T-cell (primary cell): ENCODE data around the gene RHBDD3. TPM values are rescaled to one million over a fixed set of nuclear protein-coding genes. Genes with fewer than 3 reads are reported as not detected.

ENCODE experiments used
- ATAC-seq, 4 experiments: fragments of 200-7000 bp in 3 of 4; fragments of 150-1000 bp in 1 of 4; cut with Tn5 transposase; replicated peaks in 1 of 4; 1 replicate in 3 of 4; 2 replicates in 1 of 4; pipeline ENCODE4 v1.10.0; 2021; ENCODE audit warnings: moderate library complexity in 3 of 4, mild to moderate bottlenecking in 2 of 4, moderate number of reproducible peaks in 1 of 4
- CTCF ChIA-PET, 2 donors: fragments of 300-600 bp; sonication (Branson Sonifier 250); formaldehyde crosslinking; loops; one replicate each; lab custom pipeline; 2022; ENCODE audit warnings: antibody characterized with exemption in 2 of 2; lab: Charles Lee
- POLR2A ChIA-PET, 2 donors: fragments of 300-600 bp; sonication (Branson Sonifier 250); formaldehyde crosslinking; loops; one replicate each; lab custom pipeline; 2022; ENCODE audit warnings: antibody characterized with exemption in 2 of 2; lab: Charles Lee
- DNase-seq, 35 experiments: peaks; one replicate each; pipeline versions ENCODE4 v3.0.0 to v3.0.0-alpha.2; 2013 to 2023
- H3K27ac ChIP-seq: one replicate; pipeline ENCODE4 v1.5.1; 2013; ENCODE audit warnings: low read length
- H3K27me3 ChIP-seq, 2 experiments: replicated peaks in 1 of 2; 1 replicate in 1 of 2; 2 replicates in 1 of 2; pipeline versions ENCODE4 v1.6.1 to v1.7.0; 2013; ENCODE audit warnings: low read length in 1 of 2, mixed read lengths in 1 of 2; ENCODE audit not compliant: control insufficient read depth in 2 of 2, insufficient read depth in 2 of 2; ENCODE audit errors: extremely low read depth in 1 of 2
- H3K36me3 ChIP-seq, 2 donors: 1 replicate in 1 of 2; 2 replicates in 1 of 2; pipeline versions ENCODE4 v1.6.1 to v1.7.0; 2013; ENCODE audit warnings: low read length in 1 of 2; ENCODE audit not compliant: control insufficient read depth in 2 of 2, insufficient read depth in 1 of 2; ENCODE audit errors: extremely low read depth in 1 of 2
- H3K4me1 ChIP-seq, 2 experiments: 1 replicate in 1 of 2; 2 replicates in 1 of 2; pipeline versions ENCODE4 v1.6.1 to v1.7.0; 2013; ENCODE audit warnings: low read length in 2 of 2, mixed read lengths in 1 of 2; ENCODE audit not compliant: insufficient read depth in 2 of 2, control insufficient read depth in 1 of 2; ENCODE audit errors: extremely low read depth in 1 of 2
- H3K4me3 ChIP-seq, 2 donors: 1 replicate in 1 of 2; 2 replicates in 1 of 2; pipeline versions ENCODE4 v1.5.1 to v1.7.0; 2013; ENCODE audit warnings: mild to moderate bottlenecking in 2 of 2, low read length in 1 of 2, moderate library complexity in 1 of 2; ENCODE audit not compliant: control insufficient read depth in 1 of 2; ENCODE audit errors: extremely low read depth in 1 of 2
- H3K9me3 ChIP-seq: 2 replicates; pipeline ENCODE4 v1.7.0; 2013
- H3K27ac Mint-ChIP-seq, 2 donors: one replicate each; pipeline ENCODE4 v1.8.0; 2020 to 2021; ENCODE audit warnings: mild to moderate bottlenecking in 2 of 2, mixed read lengths in 2 of 2
- H3K27me3 Mint-ChIP-seq, 2 donors: one replicate each; pipeline ENCODE4 v1.8.0; 2021 to 2022; ENCODE audit warnings: mixed read lengths in 2 of 2
- H3K36me3 Mint-ChIP-seq: one replicate; pipeline ENCODE4 v1.8.0; 2021; ENCODE audit warnings: mixed read lengths
- H3K4me1 Mint-ChIP-seq, 3 donors: one replicate each; pipeline ENCODE4 v1.8.0; 2020 to 2022; ENCODE audit warnings: mixed read lengths in 3 of 3, mild to moderate bottlenecking in 1 of 3
- H3K4me3 Mint-ChIP-seq, 3 donors: one replicate each; pipeline ENCODE4 v1.8.0; 2020 to 2022; ENCODE audit warnings: mild to moderate bottlenecking in 3 of 3, mixed read lengths in 3 of 3, moderate library complexity in 3 of 3
- H3K9me3 Mint-ChIP-seq, 3 donors: one replicate each; pipeline ENCODE4 v1.8.0; 2020 to 2022; ENCODE audit warnings: mixed read lengths in 3 of 3
- WGBS: methylation state at CpG from one replicate; pipeline ENCODE4 v1.1.5; 2013; ENCODE audit warnings: missing lambda C conversion rate; ENCODE audit not compliant: insufficient coverage; 5-methylcytosine and 5-hydroxymethylcytosine counted together
- total RNA-seq, 35 experiments: library from RNA in 6 of 35; stranded (reverse) in 6 of 35; fragments of 120-200 nt in 1 of 35; gene quantifications; one replicate each; pipeline versions ENCODE4 v1.2.1 to v1.2.4 and lab custom pipeline; 2013 to 2026

Gene RHBDD3
- total RNA-seq, 5 donors from 2014 or later (not counting 1 experiment from before 2014, with no cell fraction given) = 14.1 to 25.4 (median 22.1) TPM

DNA sequence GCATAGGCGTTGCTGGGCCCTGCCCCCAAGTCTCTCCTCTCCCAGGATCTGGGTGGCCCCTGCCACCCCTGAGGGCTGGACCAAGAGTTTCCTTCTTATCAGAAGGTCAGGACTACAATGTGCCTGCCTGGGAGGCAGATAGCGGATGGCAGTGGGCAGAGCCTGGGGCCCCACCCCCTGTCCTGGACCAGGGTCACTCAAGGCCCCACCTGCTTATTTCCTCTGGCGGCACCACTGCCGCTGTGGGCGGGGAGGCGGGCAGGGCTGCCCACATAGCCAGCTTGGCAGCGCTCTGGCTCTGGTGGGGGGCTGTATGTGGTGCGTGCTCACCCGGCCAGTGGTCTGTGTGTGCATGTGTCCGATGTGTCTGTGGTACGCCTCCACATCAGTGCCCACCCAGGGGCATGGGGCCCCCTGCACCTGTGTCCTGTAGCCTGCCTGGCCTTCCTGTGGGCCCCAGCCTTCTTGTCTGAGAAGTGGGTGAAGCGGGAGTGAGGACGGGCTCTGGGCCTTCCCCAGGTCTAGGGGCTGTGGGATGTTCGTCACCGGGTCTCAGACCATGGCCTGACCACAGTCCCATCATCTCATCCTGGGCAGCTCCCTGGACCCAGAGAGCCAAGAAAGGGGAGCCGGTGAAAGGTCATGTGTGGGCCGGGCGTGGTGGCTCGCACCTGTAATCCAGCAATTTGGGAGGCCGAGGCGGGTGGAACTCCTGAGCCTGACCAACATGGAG is 41.7 kb upstream of the RHBDD3 start:
- Mint-ChIP-seq H3K27ac (no peak overlapping the region), H3K27me3 (peaks cover 36 to 53% of the 10 kb centered on the region in 2 donors), H3K4me1 (peaks cover 14 to 45% (median 22%) of the 10 kb centered on the region in 3 donors), H3K36me3 (no peaks in the 10 kb centered on the region), H3K4me3 (peak overlapping the region in 1 of 3 donors; percentile 3), H3K9me3 (no peaks in the 10 kb centered on the region)
- Histone ChIP-seq H3K4me1 (peaks cover 0 to 57% of the 10 kb centered on the region in 2 experiments), H3K27ac (no peak overlapping the region), H3K27me3 (peaks cover 7 to 71% of the 10 kb centered on the region in 2 experiments), H3K36me3 (no peaks in the 10 kb centered on the region), H3K9me3 (no peaks in the 10 kb centered on the region), H3K4me3 (no peak overlapping the region)
- CTCF ChIA-PET = no interaction called here
- POLR2A ChIA-PET = no interaction called here
- ATAC-seq (no peak), DNase-seq (no peak)
- 83% methylated on average over 15 of the region's 21 CpGs for WGBS

- 48% methylated on average over 12 of the region's 13 CpGs for whole genome bisulfite sequencing
- Mint-ChIP-seq H3K27me3 (peaks cover 29 to 47% of the 10 kb centered on the region in 2 donors), H3K36me3 (no peaks in the 10 kb centered on the region), H3K4me3 (peak overlapping the region; percentile 3 to 37 (median 11)), H3K9me3 (no peaks in the 10 kb centered on the region), H3K4me1 (peaks cover 7 to 38% (median 15%) of the 10 kb centered on the region in 3 donors), H3K27ac (no peak overlapping the region)
- POLR2A ChIA-PET = no interaction called here
- Histone ChIP-seq H3K4me1 (peaks cover 0 to 50% of the 10 kb centered on the region in 2 experiments), H3K27ac (no peak overlapping the region), H3K27me3 (peaks cover 2 to 70% of the 10 kb centered on the region in 2 experiments), H3K9me3 (no peaks in the 10 kb centered on the region), H3K4me3 (no peak overlapping the region), H3K36me3 (no peaks in the 10 kb centered on the region)
- peak in 16 of 35 experiments; percentile 27 to 46 (median 32) for DNase-seq
- CTCF ChIA-PET = no interaction called here
- ATAC-seq = peak; percentile 31 to 55 (median 44)
These were observed 41.0 kb upstream of the RHBDD3 start for GRCh38 chr22:29308791-29309262.

DNA sequence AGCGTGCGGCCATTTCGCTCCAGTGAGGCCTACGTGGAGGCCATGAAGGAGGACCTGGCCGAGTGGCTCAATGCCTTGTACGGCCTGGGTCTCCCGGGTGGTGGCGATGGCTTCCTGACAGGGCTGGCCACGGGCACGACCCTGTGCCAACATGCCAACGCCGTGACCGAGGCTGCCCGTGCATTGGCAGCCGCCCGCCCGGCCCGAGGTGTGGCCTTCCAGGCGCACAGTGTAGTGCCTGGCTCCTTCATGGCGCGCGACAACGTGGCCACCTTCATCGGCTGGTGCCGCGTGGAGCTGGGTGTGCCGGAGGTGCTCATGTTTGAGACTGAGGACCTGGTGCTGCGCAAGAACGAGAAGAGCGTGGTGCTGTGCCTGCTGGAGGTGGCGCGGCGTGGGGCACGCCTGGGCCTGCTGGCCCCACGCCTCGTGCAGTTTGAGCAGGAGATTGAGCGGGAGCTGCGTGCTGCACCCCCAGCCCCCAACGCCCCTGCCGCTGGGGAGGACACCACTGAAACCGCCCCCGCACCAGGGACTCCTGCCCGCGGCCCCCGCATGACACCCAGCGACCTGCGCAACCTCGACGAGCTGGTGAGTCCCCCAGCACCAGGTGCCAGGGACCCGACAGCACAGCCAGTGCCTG is 40.5 kb upstream of the RHBDD3 start:
- DNase-seq = no peak
- ChIA-PET POLR2A (no interaction called here), CTCF (no interaction called here)
- H3K36me3 ChIP-seq = no peaks in the 10 kb centered on the region
- Mint-ChIP-seq H3K4me1 (peaks cover 4 to 34% (median 12%) of the 10 kb centered on the region in 3 donors), H3K27ac (no peak overlapping the region), H3K9me3 (no peaks in the 10 kb centered on the region), H3K36me3 (no peaks in the 10 kb centered on the region), H3K4me3 (peak overlapping the region in 2 of 3 donors; percentile 11 to 37), H3K27me3 (peaks cover 25 to 41% of the 10 kb centered on the region in 2 donors)
- peaks cover 0 to 65% of the 10 kb centered on the region in 2 experiments for H3K27me3 ChIP-seq
- no peak overlapping the region for H3K27ac ChIP-seq
- H3K9me3 ChIP-seq = no peaks in the 10 kb centered on the region
- no peak for ATAC-seq
- peaks cover 0 to 46% of the 10 kb centered on the region in 2 experiments for H3K4me1 ChIP-seq
- no peak overlapping the region for H3K4me3 ChIP-seq
- WGBS = 94% methylated on average over 48 of the region's 50 CpGs

- Mint-ChIP-seq H3K4me1 (peaks cover 4 to 29% (median 12%) of the 10 kb centered on the region in 3 donors), H3K9me3 (no peaks in the 10 kb centered on the region), H3K27ac (no peak overlapping the region), H3K4me3 (peak overlapping the region; percentile 70 to 80 (median 79)), H3K27me3 (peaks cover 19 to 35% of the 10 kb centered on the region in 2 donors), H3K36me3 (no peaks in the 10 kb centered on the region)
- ATAC-seq (no peak), DNase-seq (no peak)
- Histone ChIP-seq H3K27me3 (peaks cover 0 to 60% of the 10 kb centered on the region in 2 experiments), H3K36me3 (no peaks in the 10 kb centered on the region), H3K27ac (no peak overlapping the region), H3K4me3 (no peak overlapping the region), H3K9me3 (no peaks in the 10 kb centered on the region), H3K4me1 (peaks cover 0 to 42% of the 10 kb centered on the region in 2 experiments)
- ChIA-PET CTCF (no interaction called here), POLR2A (no interaction called here)
- WGBS = 91% methylated on average over 12 of the region's 20 CpGs
These were observed 39.9 kb upstream of the RHBDD3 start for GRCh38 chr22:29307596-29308147.

DNA sequence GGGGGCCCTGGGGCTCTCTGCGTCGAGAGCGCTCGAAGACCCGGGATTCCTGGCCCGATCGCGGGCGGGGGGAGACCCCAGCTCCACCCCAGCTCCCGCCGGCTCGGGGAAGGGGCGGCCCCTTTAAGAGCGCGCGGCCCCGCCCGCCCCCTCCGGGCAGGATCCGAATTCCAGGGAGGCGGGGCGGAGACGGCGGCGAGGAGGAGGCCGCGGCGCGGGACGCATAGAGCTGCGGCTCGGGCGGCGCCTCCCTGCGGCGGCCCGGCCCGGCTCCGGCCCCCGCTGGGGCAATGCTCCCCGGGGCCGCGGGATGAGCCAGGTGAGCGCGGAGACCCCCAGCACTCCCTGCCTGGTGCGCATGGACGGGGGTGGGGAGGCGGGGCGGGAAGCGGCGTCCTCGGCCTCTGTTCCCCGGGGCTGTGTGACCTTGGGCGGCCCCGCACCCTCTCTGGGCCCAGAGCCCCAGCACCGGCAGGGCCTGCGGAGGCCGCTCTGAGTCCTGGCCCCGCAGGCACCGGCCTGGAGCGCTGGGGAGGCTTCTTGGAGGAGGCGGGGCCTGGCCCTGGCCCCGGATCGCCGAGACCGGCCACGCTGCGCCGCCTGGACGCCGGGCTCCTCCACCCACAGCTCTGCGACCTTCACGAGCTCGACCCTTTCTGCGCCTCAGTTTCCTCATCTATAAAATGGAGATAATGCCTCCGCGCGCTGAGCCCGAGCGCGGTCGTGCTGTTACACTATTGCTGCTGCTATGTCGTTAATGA is 39.2 kb upstream of the RHBDD3 start:
- no peaks in the 10 kb centered on the region for H3K36me3 Mint-ChIP-seq
- WGBS = 19% methylated on average over 78 of the region's 83 CpGs
- no peak overlapping the region for H3K27ac Mint-ChIP-seq
- CTCF ChIA-PET = no interaction called here
- peak overlapping the region; percentile 65 to 82 for H3K4me3 ChIP-seq
- peak overlapping the region; percentile 70 to 83 (median 79) for H3K4me3 Mint-ChIP-seq
- H3K36me3 ChIP-seq = no peaks in the 10 kb centered on the region
- H3K9me3 Mint-ChIP-seq = no peaks in the 10 kb centered on the region
- H3K9me3 ChIP-seq = no peaks in the 10 kb centered on the region
- peaks cover 14 to 29% of the 10 kb centered on the region in 2 donors for H3K27me3 Mint-ChIP-seq
- ATAC-seq (peak; percentile 44 to 54 (median 52)), DNase-seq (peak in 4 of 35 experiments; percentile 19 to 45 (median 32))
- POLR2A ChIA-PET = no interaction called here
- peaks cover 0 to 42% of the 10 kb centered on the region in 2 experiments for H3K4me1 ChIP-seq
- H3K4me1 Mint-ChIP-seq = peaks cover 4 to 26% (median 10%) of the 10 kb centered on the region in 3 donors
- H3K27me3 ChIP-seq = peaks cover 0 to 54% of the 10 kb centered on the region in 2 experiments
- no peak overlapping the region for H3K27ac ChIP-seq
